GM21526 (cell line): ENCODE results near the gene ZBTB38.

Experiments
- ATAC-seq: cut with Tn5 transposase; IDR thresholded peaks from one replicate; pipeline ENCODE4 v1.9.1; 2021; ENCODE audit warnings: moderate library complexity; ENCODE audit not compliant: unreplicated experiment, low FRiP score

Gene ZBTB38

GRCh38 chr3:141415953-141416352 lies 47.6 kb downstream of the ZBTB38 start:
- ATAC-seq, result no peak
